K562 (cell line): ENCODE results near the gene CLEC1A. TPM values are rescaled to one million over a fixed set of nuclear protein-coding genes. Genes with fewer than 3 reads are reported as not detected.

Experiments
- ATAC-seq: fragments of 200-7000 bp; cut with Tn5 transposase; 3 replicates; pipeline ENCODE4 v1.9.1; 2020; ENCODE audit warnings: moderate library complexity
- BruUV-seq: library from RNA; stranded (reverse); fragments of 400-500 nt; replicated peaks from 2 replicates; lab custom pipeline; 2021; lab: Mats Ljungman, UMichigan
- CTCF ChIA-PET: fragments of 300-600 bp; formaldehyde crosslinking; extraction: SDS; loops from one replicate; lab custom pipeline; 2021; ENCODE audit warnings: low intra/inter-chr PET ratio; lab: Yijun Ruan, JAX
- POLR2A ChIA-PET: fragments of 300-600, 350-650 bp; sonication (Branson Sonifier 250); formaldehyde crosslinking; extraction: SDS; loops from one replicate; lab custom pipeline; 2021; ENCODE audit warnings: antibody characterized with exemption, inconsistent platforms; lab: Yijun Ruan, JAX
- DNase-seq, 4 experiments: peaks; one replicate each; pipeline versions ENCODE4 v3.0.0 to v3.0.0-alpha.2; 2011 to 2018; ENCODE audit warnings: low spot score in 3 of 4, mixed read lengths in 3 of 4; ENCODE audit errors: extremely low read depth in 1 of 4
- FAIRE-seq: peaks from 2 replicates; lab custom pipeline; 2011; peaks lifted over from hg19 to GRCh38; lab: Jason Lieb, UNC
- H2AFZ ChIP-seq: 2 replicates; pipeline ENCODE4 v1.6.0; 2011; ENCODE audit warnings: low read depth, low read length, control low read depth, inconsistent platforms
- H3K27ac ChIP-seq: fragments of 200-600 bp; 3 replicates; pipeline ENCODE4 v1.8.0; 2011; ENCODE audit warnings: low read depth, mild to moderate bottlenecking, control low read depth, inconsistent platforms, low read length, moderate library complexity, mixed read lengths; ENCODE audit errors: extremely low read depth
- H3K27me3 ChIP-seq, 2 experiments: fragments of 300-600 bp in 1 of 2; 2 replicates in 1 of 2; 3 replicates in 1 of 2; pipeline versions ENCODE4 v1.6.0 to v1.8.0; 2011; ENCODE audit warnings: inconsistent platforms in 2 of 2, low read length in 2 of 2, mild to moderate bottlenecking in 1 of 2, mixed read lengths in 1 of 2, moderate library complexity in 1 of 2; ENCODE audit not compliant: control insufficient read depth in 2 of 2, insufficient read depth in 2 of 2
- H3K36me3 ChIP-seq: fragments of 300-600 bp; 3 replicates; pipeline ENCODE4 v1.8.0; 2011; ENCODE audit warnings: mild to moderate bottlenecking, low read length, inconsistent platforms; ENCODE audit not compliant: control insufficient read depth, insufficient read depth
- H3K4me1 ChIP-seq, 2 experiments: fragments of 200-600 bp in 1 of 2; replicated peaks in 1 of 2; 2 replicates in 1 of 2; 3 replicates in 1 of 2; pipeline versions ENCODE4 v1.5.1 to v1.8.0; 2011; ENCODE audit warnings: inconsistent platforms in 2 of 2, low read length in 2 of 2, mild to moderate bottlenecking in 1 of 2, mixed read lengths in 1 of 2, moderate library complexity in 1 of 2; ENCODE audit not compliant: control insufficient read depth in 2 of 2, insufficient read depth in 2 of 2
- H3K4me2 ChIP-seq: 2 replicates; pipeline ENCODE4 v1.6.1; 2011; ENCODE audit warnings: low read length, control low read depth, inconsistent platforms, mixed read lengths; ENCODE audit not compliant: insufficient read depth
- H3K4me3 ChIP-seq: fragments of 200-600 bp; sonication (generic), shearing (Covaris generic); 2 replicates; pipeline ENCODE4 v1.5.1; 2016; ENCODE audit warnings: control low read depth, inconsistent platforms
- H3K79me2 ChIP-seq: fragments of 200-600 bp; 3 replicates; pipeline ENCODE4 v1.8.0; 2011; ENCODE audit warnings: low read length, inconsistent platforms; ENCODE audit not compliant: control insufficient read depth, insufficient read depth
- H3K9ac ChIP-seq, 2 experiments: 2 replicates each; pipeline versions ENCODE4 v1.6.0 to v1.6.1; 2011; ENCODE audit warnings: low read depth in 2 of 2, low read length in 2 of 2, control low read depth in 1 of 2, inconsistent platforms in 1 of 2, mild to moderate bottlenecking in 1 of 2, mixed read lengths in 1 of 2; ENCODE audit not compliant: insufficient read depth in 1 of 2
- H3K9me1 ChIP-seq: one replicate; pipeline ENCODE4 v1.6.0; 2011; ENCODE audit warnings: inconsistent platforms, mild to moderate bottlenecking, low read length, moderate library complexity; ENCODE audit not compliant: control insufficient read depth, insufficient read depth
- H3K9me3 ChIP-seq: replicated peaks from 2 replicates; pipeline ENCODE4 v1.5.1; 2011; ENCODE audit warnings: low read depth, low read length, inconsistent platforms; ENCODE audit not compliant: control insufficient read depth, insufficient read depth
- H4K20me1 ChIP-seq: replicated peaks from 2 replicates; pipeline ENCODE4 v1.6.1; 2011; ENCODE audit warnings: low read length, inconsistent platforms, mixed read lengths; ENCODE audit not compliant: control insufficient read depth, insufficient read depth
- CBFA2T2 ChIP-seq: fragments of 450-650 bp; conservative IDR thresholded peaks from 2 replicates; pipeline ENCODE4 v1.6.1; 2017; ENCODE audit warnings: mild to moderate bottlenecking
- MBD2 ChIP-seq: sonication (generic); IDR thresholded peaks from 2 replicates; pipeline ENCODE4 v1.6.1; 2016; ENCODE audit warnings: low read depth, borderline replicate concordance
- MCM5 ChIP-seq: fragments of 450-650 bp; IDR thresholded peaks from 2 replicates; pipeline ENCODE4 v1.6.1; 2016; ENCODE audit warnings: low read depth
- NRF1 ChIP-seq, 2 experiments: fragments of 450-650 bp; IDR thresholded peaks in 1 of 2; conservative IDR thresholded peaks in 1 of 2; 2 replicates each; pipeline ENCODE4 v1.6.1; 2014; ENCODE audit warnings: mild to moderate bottlenecking in 2 of 2
- PML ChIP-seq: IDR thresholded peaks from 2 replicates; pipeline ENCODE4 v1.6.1; 2012; ENCODE audit warnings: low read length, inconsistent platforms
- PURB ChIP-seq: sonication (generic); formaldehyde crosslinking; IDR thresholded peaks from 2 replicates; pipeline ENCODE4 v1.9.0; 2021; ENCODE audit warnings: low read depth, mild to moderate bottlenecking, missing genetic modification reagents
- SETDB1 ChIP-seq: IDR thresholded peaks from one replicate; pipeline ENCODE4 v1.6.1; 2012; ENCODE audit warnings: low read length, control low read depth, inconsistent platforms
- SMARCE1 ChIP-seq: fragments of 450-650 bp; IDR thresholded peaks from 2 replicates; pipeline ENCODE4 v1.7.1; 2016; ENCODE audit warnings: mild to moderate bottlenecking
- SP2 ChIP-seq: IDR thresholded peaks from 2 replicates; pipeline ENCODE4 v1.6.1; 2011; ENCODE audit warnings: mild to moderate bottlenecking, low read depth, low read length, moderate library complexity; ENCODE audit not compliant: poor library complexity, severe bottlenecking; ENCODE audit errors: extremely low read depth
- TRIM28 ChIP-seq: fragments of 450-650 bp; IDR thresholded peaks from 2 replicates; pipeline ENCODE4 v1.6.1; 2017
- XRCC4 ChIP-seq: IDR thresholded peaks from one replicate; pipeline ENCODE4 v1.6.1; 2011; ENCODE audit not compliant: insufficient read depth, insufficient read length; ENCODE audit errors: extremely low read depth
- ZNF41 ChIP-seq: fragments of 250-450 bp; sonication (Bioruptor Pico); conservative IDR thresholded peaks from 2 replicates; pipeline ENCODE4 v1.4.0; 2020; ENCODE audit warnings: mild to moderate bottlenecking
- WGBS: fragments of 100-300 bp; shearing (Covaris generic); methylation state at CpG from one replicate; pipeline ENCODE4 v1.1.6; 2016; ENCODE audit warnings: low coverage, mixed read lengths; ENCODE audit not compliant: insufficient coverage; ENCODE audit errors: missing lambda C conversion rate; 5-methylcytosine and 5-hydroxymethylcytosine counted together
- in situ Hi-C: fragments of 300-500 bp; cut with MboI; formaldehyde crosslinking; loops from 4 replicates; pipeline ENCODE4 v1.15.0; 2018; ENCODE audit warnings: inconsistent platforms, mixed read lengths
- intact Hi-C: fragments of 100-400 bp; cut with micrococcal nuclease; formaldehyde crosslinking; loops from 2 replicates; pipeline ENCODE4 v1.14.2; 2022
- polyA plus RNA-seq, 8 experiments: library from polyadenylated mRNA; depleted of rRNA in 4 of 8; stranded (reverse) in 5 of 8; unstranded in 3 of 8; fragments of >200 nt; fragmentation: Nextera tagmentation in 2 of 8; fragmentation: Illumina TruSeq in 1 of 8; extraction: Ambion mirVana in 2 of 8; extraction: Trizol in 1 of 8; gene quantifications; 2 replicates each; pipeline versions ENCODE4 v1.2.1 to v1.2.3, GENCODE V29; 2011 to 2014; ENCODE audit warnings: inconsistent platforms in 1 of 8, missing spikeins in 1 of 8
- total RNA-seq, 7 experiments: library from RNA; depleted of rRNA in 6 of 7; stranded (reverse); fragments of >200 nt in 6 of 7; fragmentation: Illumina TruSeq in 2 of 7; extraction: Trizol in 2 of 7; gene quantifications; 2 replicates each; pipeline versions ENCODE4 v1.2.1 to v1.2.3, GENCODE V29; 2011 to 2021; ENCODE audit warnings: low replicate concordance in 1 of 7

Gene CLEC1A
- total and polyA plus RNA-seq, 9 of the 15 experiments (the other 6 are each of a cell fraction or from before 2014, with no cell fraction given): 0.04 TPM; not detected in 8

DNA sequence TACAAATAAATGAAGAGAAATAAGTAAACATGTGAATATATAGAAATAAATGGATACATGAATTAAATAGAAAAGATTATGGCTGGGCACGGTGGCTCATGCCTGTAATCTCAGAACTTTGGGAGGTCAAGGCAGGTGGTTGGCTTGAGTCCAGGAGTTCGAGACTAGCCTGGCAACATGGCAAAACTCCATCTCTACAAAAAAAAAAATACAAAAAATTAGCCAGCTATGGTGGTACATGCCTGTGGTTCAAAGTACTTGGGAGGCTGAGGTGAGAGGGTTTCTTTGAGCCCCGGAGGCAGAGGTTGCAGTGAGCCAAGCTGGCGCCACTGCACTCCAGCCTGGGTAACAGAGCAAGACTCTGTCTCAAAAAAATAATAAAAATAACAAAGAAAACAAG is 36.3 kb upstream of the CLEC1A start:
- Histone ChIP-seq H3K27me3 (no peaks in the 10 kb centered on the region; a peak in 1 of 5 replicates), H3K9ac (no peak overlapping the region), H3K9me3 (no peaks in the 10 kb centered on the region), H2AFZ (no peak overlapping the region), H3K79me2 (no peaks in the 10 kb centered on the region), H3K27ac (no peak overlapping the region), H4K20me1 (no peaks in the 10 kb centered on the region), H3K4me2 (no peak overlapping the region), H3K4me3 (no peak overlapping the region), H3K9me1 (no peaks in the 10 kb centered on the region), H3K4me1 (no peaks in the 10 kb centered on the region), H3K36me3 (no peaks in the 10 kb centered on the region)
- FAIRE-seq: no peak
- TF ChIP-seq SMARCE1 (no peak), SETDB1 (no peak), CBFA2T2 (no peak)
- no TSS peak for BruUV-seq
- no peak for ATAC-seq
- CTCF ChIA-PET: no interaction called here
- no peak for DNase-seq
- POLR2A ChIA-PET: no interaction called here
- in situ Hi-C loops (loop anchor here (25.0 kb wide), 1 partner anchor 323 kb away; no protein-coding TSS in a partner anchor), intact Hi-C loops (loop anchor here (5.0 kb wide), 1 partner anchor 103 kb away; the partner anchor contains the start of gene CLEC9A)
- WGBS: 3% methylated on average over 4 of the region's 4 CpGs

DNA sequence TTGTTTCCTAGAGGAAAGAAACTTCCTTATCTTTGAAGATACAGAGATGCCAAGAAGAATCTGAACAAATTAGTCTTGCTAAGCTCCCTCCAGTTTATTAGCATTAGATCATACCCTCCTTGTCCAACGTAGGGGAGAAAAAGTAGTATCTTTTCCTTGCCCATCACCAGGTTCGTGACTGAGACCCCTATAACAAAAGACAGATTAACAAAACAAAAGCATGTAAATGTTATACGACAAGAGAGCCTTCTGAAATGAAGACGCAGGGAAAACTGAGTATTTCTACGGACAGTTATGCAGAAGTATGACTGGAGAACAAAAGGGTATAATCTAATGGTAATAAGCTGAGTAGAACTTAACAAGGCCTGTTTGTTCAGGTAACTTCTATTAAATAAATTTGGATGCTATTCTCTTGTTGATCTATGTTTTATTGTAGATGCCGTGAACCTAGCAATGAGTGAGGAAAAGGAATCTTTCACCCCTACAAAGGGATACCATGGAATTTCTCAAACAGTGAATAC is 34.1 kb upstream of the CLEC1A start:
- no peak overlapping the region for H2AFZ ChIP-seq
- H3K4me1 ChIP-seq: no peaks in the 10 kb centered on the region
- intact Hi-C loops (no loop called here), in situ Hi-C loops (loop anchor here (25.0 kb wide), 1 partner anchor 321 kb away; no protein-coding TSS in a partner anchor)
- under 1% methylated on average over 6 of the region's 6 CpGs for WGBS
- FAIRE-seq (no peak), DNase-seq (no peak), ATAC-seq (no peak)
- H3K9ac ChIP-seq: no peak overlapping the region
- ChIA-PET POLR2A (interaction anchor here (0.6 kb wide), 1 partner anchor 386 kb away, joined by 3 read pairs; no protein-coding TSS in a partner anchor), CTCF (no interaction called here)
- H3K27ac ChIP-seq: no peak overlapping the region
- no TSS peak for BruUV-seq
- H3K9me3 ChIP-seq: no peaks in the 10 kb centered on the region
- H3K9me1 ChIP-seq: no peaks in the 10 kb centered on the region
- H3K36me3 ChIP-seq: no peaks in the 10 kb centered on the region
- H3K4me3 ChIP-seq: no peak overlapping the region
- no peak overlapping the region for H3K4me2 ChIP-seq
- H4K20me1 ChIP-seq: no peaks in the 10 kb centered on the region
- no peaks in the 10 kb centered on the region for H3K79me2 ChIP-seq
- TF ChIP-seq ZNF41 (CRISPR knock-in tag) (no peak), TRIM28 (no peak), MBD2 (no peak), XRCC4 (no peak), NRF1 (conservative IDR thresholded peaks at IDR 0.05 in 1 of 2, IDR thresholded peaks at IDR 0.05 in 1 of 2) (no peak), PML (no peak), PURB (CRISPR knock-in tag) (no peak), MCM5 (no peak), SP2 (no peak)
- H3K27me3 ChIP-seq: no peaks in the 10 kb centered on the region; a peak in 1 of 5 replicates
